ENCODE data around the gene SIK3.
A peak's percentile ranks its signal among the peaks of the same experiment; 100 is the strongest.

The SIK3 gene

DNA sequence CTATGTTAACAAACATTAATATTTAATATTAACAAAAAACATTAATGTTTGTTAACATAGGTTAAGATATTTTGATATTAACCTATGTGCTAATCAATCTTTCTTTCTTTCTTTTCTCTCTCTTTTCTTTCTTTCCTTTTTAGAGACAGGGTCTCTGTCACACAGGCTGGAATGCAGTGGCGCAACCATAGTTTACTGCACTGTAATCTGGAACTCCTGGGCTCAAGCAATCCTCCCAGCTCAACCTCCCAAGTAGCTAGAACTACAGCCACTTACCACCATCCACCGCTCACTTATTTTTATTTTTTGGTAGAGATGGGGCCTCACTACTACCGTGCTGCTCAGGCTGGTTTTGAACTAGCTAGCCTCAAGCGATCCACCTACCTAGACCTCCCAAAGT, 13.2 kb downstream of the SIK3 start:
- no peaks in the 10 kb centered on the region for H3K36me3 ChIP-seq
- TF ChIP-seq, protein P1, sequence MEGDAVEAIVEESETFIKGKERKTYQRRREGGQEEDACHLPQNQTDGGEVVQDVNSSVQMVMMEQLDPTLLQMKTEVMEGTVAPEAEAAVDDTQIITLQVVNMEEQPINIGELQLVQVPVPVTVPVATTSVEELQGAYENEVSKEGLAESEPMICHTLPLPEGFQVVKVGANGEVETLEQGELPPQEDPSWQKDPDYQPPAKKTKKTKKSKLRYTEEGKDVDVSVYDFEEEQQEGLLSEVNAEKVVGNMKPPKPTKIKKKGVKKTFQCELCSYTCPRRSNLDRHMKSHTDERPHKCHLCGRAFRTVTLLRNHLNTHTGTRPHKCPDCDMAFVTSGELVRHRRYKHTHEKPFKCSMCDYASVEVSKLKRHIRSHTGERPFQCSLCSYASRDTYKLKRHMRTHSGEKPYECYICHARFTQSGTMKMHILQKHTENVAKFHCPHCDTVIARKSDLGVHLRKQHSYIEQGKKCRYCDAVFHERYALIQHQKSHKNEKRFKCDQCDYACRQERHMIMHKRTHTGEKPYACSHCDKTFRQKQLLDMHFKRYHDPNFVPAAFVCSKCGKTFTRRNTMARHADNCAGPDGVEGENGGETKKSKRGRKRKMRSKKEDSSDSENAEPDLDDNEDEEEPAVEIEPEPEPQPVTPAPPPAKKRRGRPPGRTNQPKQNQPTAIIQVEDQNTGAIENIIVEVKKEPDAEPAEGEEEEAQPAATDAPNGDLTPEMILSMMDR (IDR thresholded peaks at IDR 0.05), result no peak
- intact Hi-C loops (cut with DNase I; ENCODE audit: low total_unique reads), result no loop called here
- H3K9me3 ChIP-seq, result no peaks in the 10 kb centered on the region
- H3K4me3 ChIP-seq, result no peak overlapping the region
- no peak for DNase-seq
- H3K4me1 ChIP-seq, result peaks cover 0 to 78% (median 22%) of the 10 kb centered on the region in 4 donors
- no peaks in the 10 kb centered on the region for H3K27me3 ChIP-seq
- no peak overlapping the region for H3K27ac ChIP-seq

DNA sequence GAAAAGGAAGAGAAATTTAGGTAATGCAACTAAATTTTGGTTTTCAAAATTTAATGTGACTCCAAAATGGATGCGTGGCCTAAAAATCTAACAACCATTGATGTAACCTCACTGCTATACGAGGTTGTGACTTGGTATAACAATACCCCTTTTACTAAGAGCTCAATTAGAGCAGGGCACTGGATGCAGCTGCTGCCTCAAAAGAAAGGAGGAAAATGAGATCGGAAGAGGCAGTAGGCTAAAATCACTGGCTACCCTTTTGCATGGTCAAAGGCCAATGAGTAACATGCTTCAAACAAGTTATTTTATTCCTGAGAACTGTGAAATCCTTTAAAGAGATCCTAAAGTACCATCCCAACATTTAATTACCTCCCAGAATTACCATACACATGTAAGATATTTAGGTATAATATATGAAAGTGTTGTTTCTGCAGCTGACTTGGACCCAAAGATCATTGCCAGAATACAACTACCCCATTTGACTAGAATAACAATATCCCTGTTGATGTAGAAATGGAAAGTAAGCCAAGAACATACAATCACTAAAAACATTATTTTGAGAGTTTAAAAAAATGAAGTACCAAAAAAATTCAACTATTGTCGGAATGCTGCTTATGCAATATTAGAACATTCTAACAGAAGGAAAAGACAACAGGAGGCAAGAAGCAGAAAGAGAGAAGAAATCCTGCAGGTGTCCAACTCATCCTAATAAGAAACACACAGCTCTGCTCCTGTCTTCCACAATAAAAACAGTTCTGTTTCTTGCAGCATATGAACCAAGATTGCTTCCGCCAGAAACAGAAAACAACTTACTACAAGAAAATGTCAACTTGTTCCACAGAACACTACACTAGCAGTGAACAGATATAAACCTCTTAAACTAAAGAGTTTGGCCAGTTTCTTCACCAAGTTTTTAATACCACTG, 15.0 kb downstream of the SIK3 start:
- H3K27me3 ChIP-seq, result no peaks in the 10 kb centered on the region
- no peaks in the 10 kb centered on the region for H3K9me3 ChIP-seq
- peak overlapping the region in 1 of 2 donors; percentile 21 for H3K4me3 ChIP-seq
- TF ChIP-seq, protein P1 (IDR thresholded peaks at IDR 0.05), result no peak
- H3K4me1 ChIP-seq, result peaks cover 0 to 77% (median 18%) of the 10 kb centered on the region in 4 donors
- no peak for DNase-seq
- H3K27ac ChIP-seq, result peak overlapping the region; percentile 34 to 59
- intact Hi-C loops (cut with DNase I; ENCODE audit: low total_unique reads), result no loop called here
- H3K36me3 ChIP-seq, result no peaks in the 10 kb centered on the region

DNA sequence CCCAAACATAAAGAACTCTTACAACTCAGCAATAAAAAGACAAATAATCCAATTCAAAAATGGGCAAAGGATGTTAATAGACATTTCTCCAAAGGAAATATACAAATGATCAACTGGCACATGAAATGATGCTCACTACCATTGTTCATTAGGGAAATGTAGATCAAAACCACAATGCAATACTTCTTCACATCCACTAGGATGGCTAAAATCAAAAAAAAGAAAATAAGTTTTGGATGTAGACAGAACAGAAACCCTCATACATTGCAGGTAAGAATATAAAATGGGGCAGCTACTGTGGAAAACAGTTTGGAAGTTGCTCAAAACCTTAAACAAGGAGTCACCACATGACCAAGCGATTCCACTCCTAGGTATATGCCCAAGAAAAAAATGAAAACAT, 16.3 kb downstream of the SIK3 start:
- H3K9me3 ChIP-seq, result no peaks in the 10 kb centered on the region
- H3K4me3 ChIP-seq, result no peak overlapping the region
- H3K36me3 ChIP-seq, result no peaks in the 10 kb centered on the region
- H3K27ac ChIP-seq, result no peak overlapping the region
- no peak for DNase-seq
- H3K4me1 ChIP-seq, result peaks cover 0 to 86% (median 25%) of the 10 kb centered on the region in 4 donors
- H3K27me3 ChIP-seq, result no peaks in the 10 kb centered on the region
- intact Hi-C loops (cut with DNase I; ENCODE audit: low total_unique reads), result no loop called here
- TF ChIP-seq, protein P1 (IDR thresholded peaks at IDR 0.05), result no peak

DNA sequence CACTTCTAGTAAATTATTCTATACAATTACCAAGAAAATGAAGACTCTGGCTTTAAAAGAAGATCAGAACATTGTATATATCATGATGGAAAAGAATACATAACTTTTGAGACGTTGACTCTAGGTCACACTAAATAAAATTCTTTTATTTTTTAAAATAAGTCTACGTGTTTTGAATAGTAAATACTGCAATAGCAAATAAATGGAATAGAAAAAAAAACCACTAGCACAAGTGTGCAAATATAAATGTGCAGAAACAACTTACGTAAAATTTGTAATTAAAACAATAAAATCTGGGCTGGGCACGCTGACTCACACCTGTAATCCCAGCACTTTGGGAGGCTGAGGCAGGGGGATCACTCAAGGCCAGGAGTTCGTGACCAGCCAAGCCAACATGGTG, 17.9 kb downstream of the SIK3 start:
- no peak overlapping the region for H3K27ac ChIP-seq
- TF ChIP-seq, protein P1 (IDR thresholded peaks at IDR 0.05), result no peak

DNA sequence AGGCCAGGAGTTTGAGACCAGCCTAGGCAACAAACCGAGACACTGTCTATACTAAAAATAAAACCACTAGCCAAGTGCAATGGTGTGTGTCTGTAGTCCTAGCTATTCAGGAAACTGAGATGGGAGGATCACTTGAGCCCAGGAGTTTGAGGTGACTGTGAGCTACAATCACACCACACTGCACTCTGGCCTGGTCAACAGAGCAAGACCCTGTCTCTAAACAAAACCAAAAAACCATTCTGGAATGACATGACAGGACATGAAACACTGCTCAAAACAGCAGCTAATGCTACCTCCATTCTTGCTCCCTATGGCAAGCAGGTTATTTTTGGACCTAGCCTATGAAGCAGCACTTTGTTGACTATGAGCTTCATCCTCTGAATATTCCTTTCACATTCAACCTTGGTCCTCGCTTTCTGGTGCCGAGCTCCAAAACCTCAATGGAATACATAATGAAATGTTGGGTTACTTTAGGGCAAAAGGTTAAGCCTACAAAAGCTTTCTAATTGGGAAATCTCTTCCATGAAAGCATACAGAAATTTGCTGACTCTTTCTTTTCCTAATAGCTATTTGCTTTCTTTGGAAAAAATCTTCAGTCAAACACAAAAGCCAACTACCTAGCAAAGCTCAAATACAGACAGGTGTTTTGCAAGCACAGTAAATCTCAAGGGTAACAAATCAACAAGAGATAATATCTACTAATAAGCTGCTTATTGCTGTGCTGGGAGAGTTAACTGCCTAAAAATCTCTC, 21.1 kb downstream of the SIK3 start:
- H3K9me3 ChIP-seq, result no peaks in the 10 kb centered on the region
- no peak overlapping the region for H3K4me3 ChIP-seq
- intact Hi-C loops (cut with DNase I; ENCODE audit: low total_unique reads), result no loop called here
- TF ChIP-seq, protein P1 (IDR thresholded peaks at IDR 0.05), result no peak
- H3K36me3 ChIP-seq, result no peaks in the 10 kb centered on the region
- H3K4me1 ChIP-seq, result peaks cover 0 to 67% (median 32%) of the 10 kb centered on the region in 4 donors
- H3K27me3 ChIP-seq, result no peaks in the 10 kb centered on the region
- no peak for DNase-seq
- H3K27ac ChIP-seq, result no peak overlapping the region

More for the DNA sequence above, 17.9 kb downstream of the SIK3 start:
- H3K9me3 ChIP-seq, result no peaks in the 10 kb centered on the region
- peaks cover 0 to 87% (median 29%) of the 10 kb centered on the region in 4 donors for H3K4me1 ChIP-seq
- H3K27me3 ChIP-seq, result no peaks in the 10 kb centered on the region
- no peak overlapping the region for H3K4me3 ChIP-seq
- no peak for DNase-seq
- intact Hi-C loops (cut with DNase I; ENCODE audit: low total_unique reads), result no loop called here
- H3K36me3 ChIP-seq, result no peaks in the 10 kb centered on the region
